A673 (cell line): Measurements from ENCODE around the gene ELL. TPM values are rescaled to one million over a fixed set of nuclear protein-coding genes. Genes with fewer than 3 reads are reported as not detected.

Experiments used
- BruUV-seq: library from RNA; stranded (reverse); fragments of 400-500 nt; replicated peaks from 2 replicates; lab custom pipeline; 2021; lab: Mats Ljungman, UMichigan
- CTCF ChIA-PET: fragments of 300-600 bp; sonication (Branson Sonifier 250); formaldehyde crosslinking; loops from one replicate; lab custom pipeline; 2022; ENCODE audit warnings: antibody characterized with exemption; lab: Charles Lee
- POLR2A ChIA-PET: fragments of 300-600 bp; sonication (Branson Sonifier 250); formaldehyde crosslinking; loops from one replicate; lab custom pipeline; 2022; ENCODE audit warnings: antibody characterized with exemption; ENCODE audit not compliant: low non-redundant PET; lab: Charles Lee
- DNase-seq: peaks from one replicate; pipeline ENCODE4 v3.0.0-alpha.2; 2015; ENCODE audit warnings: low spot score
- H3K27ac ChIP-seq: fragments of 200-600 bp; sonication (generic); 2 replicates; pipeline ENCODE4 v1.5.1; 2016; ENCODE audit warnings: mixed run types, low read depth, mild to moderate bottlenecking, mixed read lengths, antibody characterized with exemption, low read length; ENCODE audit not compliant: poor library complexity, severe bottlenecking
- H3K27me3 ChIP-seq: fragments of 200-600 bp; sonication (generic); replicated peaks from 2 replicates; pipeline ENCODE4 v1.6.1; 2017; ENCODE audit warnings: mixed run types, low read depth, mild to moderate bottlenecking, mixed read lengths, antibody characterized with exemption, low read length; ENCODE audit not compliant: insufficient read depth, poor library complexity
- H3K36me3 ChIP-seq: fragments of 200-600 bp; sonication (generic); 2 replicates; pipeline ENCODE4 v1.6.1; 2016; ENCODE audit warnings: mixed run types, mild to moderate bottlenecking, mixed read lengths, antibody characterized with exemption, low read length; ENCODE audit not compliant: insufficient read depth, poor library complexity, severe bottlenecking
- H3K4me1 ChIP-seq: fragments of 200-600 bp; sonication (generic); 2 replicates; pipeline ENCODE4 v1.6.1; 2017; ENCODE audit warnings: mixed run types, mild to moderate bottlenecking, mixed read lengths, antibody characterized with exemption, low read length; ENCODE audit not compliant: insufficient read depth, poor library complexity, severe bottlenecking
- H3K4me3 ChIP-seq: fragments of 200-600 bp; sonication (generic); 2 replicates; pipeline ENCODE4 v1.5.1; 2016; ENCODE audit warnings: low read depth, mixed run types, mild to moderate bottlenecking, mixed read lengths, low read length; ENCODE audit not compliant: poor library complexity, severe bottlenecking
- H3K9me3 ChIP-seq: fragments of 200-600 bp; sonication (generic); 2 replicates; pipeline ENCODE4 v1.6.1; 2016; ENCODE audit warnings: mixed run types, low read depth, mild to moderate bottlenecking, mixed read lengths, antibody characterized with exemption, low read length; ENCODE audit not compliant: poor library complexity, severe bottlenecking
- EZH2 ChIP-seq: fragments of 200-600 bp; sonication (generic); IDR thresholded peaks from 2 replicates; pipeline ENCODE4 v1.6.1; 2017; ENCODE audit warnings: borderline replicate concordance, low read depth, mild to moderate bottlenecking, mixed read lengths, antibody characterized with exemption, low read length; ENCODE audit not compliant: poor library complexity, severe bottlenecking
- intact Hi-C: fragments of 100-400 bp; cut with micrococcal nuclease; formaldehyde crosslinking; loops from one replicate; pipeline ENCODE4 v1.10.0; 2022; ENCODE audit not compliant: unreplicated experiment
- total RNA-seq: library from RNA; stranded (reverse); gene quantifications from 2 replicates; pipeline ENCODE4 v1.2.3, GENCODE V29; 2021
- TF ChIP-seq, protein P1 (sequence below): fragments of 300-800, 200-600 bp; sonication (generic); conservative IDR thresholded peaks from 2 replicates; pipeline ENCODE4 v1.5.1; 2017; ENCODE audit warnings: low read depth, mild to moderate bottlenecking, antibody characterized with exemption, low read length, moderate library complexity, mixed read lengths

The ELL gene
- total RNA-seq, 1 experiment from 2014 or later: 16.4 TPM

DNA sequence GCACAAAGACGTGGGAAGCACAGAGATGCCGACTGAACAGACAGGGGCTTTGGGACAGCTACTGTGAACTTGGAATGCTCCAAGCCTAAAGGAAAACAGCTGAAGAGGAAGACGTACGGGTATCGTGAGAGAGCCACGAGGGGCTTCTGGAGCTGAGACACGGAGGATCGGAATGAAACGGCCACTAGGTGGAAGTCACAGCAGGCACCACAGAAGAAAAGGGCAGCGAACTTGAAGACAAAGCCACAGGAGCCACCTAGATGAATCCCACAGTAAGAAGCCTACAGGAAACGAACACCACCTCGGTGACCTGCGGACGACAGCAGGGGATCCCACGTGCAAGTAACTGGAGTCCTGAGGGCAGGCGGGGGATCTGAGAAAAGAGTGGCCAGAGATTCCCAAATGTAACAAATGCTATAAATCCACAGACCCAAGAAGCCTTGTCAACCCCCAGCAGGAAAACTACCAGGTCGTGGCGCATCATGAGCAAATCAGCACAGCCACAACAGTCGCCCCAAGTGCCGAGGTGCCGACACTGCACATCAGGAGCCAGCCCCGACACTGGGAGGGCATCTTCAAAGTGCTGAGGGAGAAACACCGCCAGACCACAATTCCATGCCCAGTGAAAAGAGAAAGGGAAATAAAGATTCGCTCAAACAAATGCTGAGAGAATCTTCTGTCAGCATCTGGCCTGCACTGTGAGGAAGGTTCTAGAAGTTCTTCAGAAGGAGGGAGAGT, 44.7 kb downstream of the ELL start:
- ChIA-PET CTCF (no interaction called here), POLR2A (no interaction called here)
- DNase-seq: peak; percentile 50
- no peaks in the 10 kb centered on the region for H3K27me3 ChIP-seq
- no peak overlapping the region for H3K4me3 ChIP-seq
- no peaks in the 10 kb centered on the region for H3K36me3 ChIP-seq
- H3K27ac ChIP-seq: peak overlapping the region; percentile 39
- intact Hi-C loops: no loop called here
- peaks cover 32% of the 10 kb centered on the region for H3K4me1 ChIP-seq
- H3K9me3 ChIP-seq: no peaks in the 10 kb centered on the region
- no peak for TF ChIP-seq EZH2
- TF ChIP-seq, protein P1, sequence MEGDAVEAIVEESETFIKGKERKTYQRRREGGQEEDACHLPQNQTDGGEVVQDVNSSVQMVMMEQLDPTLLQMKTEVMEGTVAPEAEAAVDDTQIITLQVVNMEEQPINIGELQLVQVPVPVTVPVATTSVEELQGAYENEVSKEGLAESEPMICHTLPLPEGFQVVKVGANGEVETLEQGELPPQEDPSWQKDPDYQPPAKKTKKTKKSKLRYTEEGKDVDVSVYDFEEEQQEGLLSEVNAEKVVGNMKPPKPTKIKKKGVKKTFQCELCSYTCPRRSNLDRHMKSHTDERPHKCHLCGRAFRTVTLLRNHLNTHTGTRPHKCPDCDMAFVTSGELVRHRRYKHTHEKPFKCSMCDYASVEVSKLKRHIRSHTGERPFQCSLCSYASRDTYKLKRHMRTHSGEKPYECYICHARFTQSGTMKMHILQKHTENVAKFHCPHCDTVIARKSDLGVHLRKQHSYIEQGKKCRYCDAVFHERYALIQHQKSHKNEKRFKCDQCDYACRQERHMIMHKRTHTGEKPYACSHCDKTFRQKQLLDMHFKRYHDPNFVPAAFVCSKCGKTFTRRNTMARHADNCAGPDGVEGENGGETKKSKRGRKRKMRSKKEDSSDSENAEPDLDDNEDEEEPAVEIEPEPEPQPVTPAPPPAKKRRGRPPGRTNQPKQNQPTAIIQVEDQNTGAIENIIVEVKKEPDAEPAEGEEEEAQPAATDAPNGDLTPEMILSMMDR: peak; percentile 47
- BruUV-seq: no TSS peak

DNA sequence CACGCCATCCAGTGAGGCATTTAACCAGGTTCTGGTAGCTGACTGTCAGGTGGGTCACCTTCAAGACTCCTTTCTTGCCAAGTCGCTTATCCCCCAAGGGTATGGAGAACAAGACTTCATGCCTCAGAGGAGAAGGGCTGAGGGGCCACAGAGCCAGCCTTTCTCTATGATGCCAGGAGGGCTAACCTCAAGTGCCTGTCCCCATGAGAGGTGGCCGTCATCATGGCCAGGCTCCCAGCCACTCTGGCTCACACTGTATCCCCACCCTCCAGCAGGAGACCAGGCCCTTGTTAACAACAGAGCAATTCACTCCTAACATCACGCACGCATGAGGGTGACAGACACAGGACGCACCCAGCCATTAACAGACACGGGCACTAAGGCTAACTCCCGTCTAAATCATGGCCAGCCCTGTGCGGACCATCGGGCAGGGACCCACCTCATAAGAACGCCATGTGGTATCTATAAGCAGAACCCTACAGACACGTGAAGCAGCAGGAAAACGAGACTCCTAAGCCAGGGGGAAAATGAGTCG, 45.3 kb downstream of the ELL start:
- H3K4me3 ChIP-seq: no peak overlapping the region
- no peak for DNase-seq
- H3K27me3 ChIP-seq: no peaks in the 10 kb centered on the region
- peak overlapping the region; percentile 39 for H3K27ac ChIP-seq
- POLR2A ChIA-PET: no interaction called here
- H3K4me1 ChIP-seq: peaks cover 32% of the 10 kb centered on the region
- H3K36me3 ChIP-seq: no peaks in the 10 kb centered on the region
- intact Hi-C loops: no loop called here
- CTCF ChIA-PET: no interaction called here
- BruUV-seq: no TSS peak
- TF ChIP-seq, protein P1: no peak
- no peak for TF ChIP-seq EZH2
- H3K9me3 ChIP-seq: no peaks in the 10 kb centered on the region

DNA sequence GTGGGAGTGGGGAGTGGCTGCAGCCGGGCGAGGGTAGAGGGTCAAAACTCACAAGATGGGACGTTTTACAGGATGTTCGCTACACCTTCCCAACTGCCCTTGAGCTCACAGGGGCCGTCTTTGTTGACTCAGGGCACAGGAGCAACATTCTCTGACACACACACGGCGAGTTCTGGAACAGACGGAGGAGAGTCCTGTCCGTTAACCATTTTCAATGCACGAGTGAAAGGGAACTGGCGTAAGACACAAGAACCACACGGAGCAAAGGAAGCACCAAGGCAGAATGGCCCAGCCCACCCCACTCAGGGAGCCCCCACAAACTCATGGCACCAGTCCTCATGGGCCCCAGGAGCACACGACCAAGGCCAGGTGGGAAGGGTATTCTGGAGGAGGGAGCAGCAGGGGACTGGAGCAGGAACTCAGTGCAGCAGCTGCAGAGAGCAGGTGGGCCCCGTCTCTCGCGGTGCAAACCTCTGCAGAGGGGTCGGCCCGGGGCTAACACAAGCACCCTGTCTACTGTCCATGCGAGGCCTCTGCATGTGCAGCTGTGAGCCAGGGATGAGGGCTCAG, 46.0 kb downstream of the ELL start:
- no peak overlapping the region for H3K27ac ChIP-seq
- intact Hi-C loops: no loop called here
- H3K9me3 ChIP-seq: no peaks in the 10 kb centered on the region
- no peaks in the 10 kb centered on the region for H3K36me3 ChIP-seq
- TF ChIP-seq, protein P1: no peak
- peaks cover 32% of the 10 kb centered on the region for H3K4me1 ChIP-seq
- BruUV-seq: no TSS peak
- no peak for DNase-seq
- no peaks in the 10 kb centered on the region for H3K27me3 ChIP-seq
- POLR2A ChIA-PET: no interaction called here
- no peak overlapping the region for H3K4me3 ChIP-seq
- CTCF ChIA-PET: no interaction called here
